ENCODE results near the gene KRTAP12-2. TPM values are rescaled to one million over a fixed set of nuclear protein-coding genes. Genes with fewer than 3 reads are reported as not detected.

KRTAP12-2 gene
- total and polyA plus RNA-seq, 4 donors, result not detected

DNA sequence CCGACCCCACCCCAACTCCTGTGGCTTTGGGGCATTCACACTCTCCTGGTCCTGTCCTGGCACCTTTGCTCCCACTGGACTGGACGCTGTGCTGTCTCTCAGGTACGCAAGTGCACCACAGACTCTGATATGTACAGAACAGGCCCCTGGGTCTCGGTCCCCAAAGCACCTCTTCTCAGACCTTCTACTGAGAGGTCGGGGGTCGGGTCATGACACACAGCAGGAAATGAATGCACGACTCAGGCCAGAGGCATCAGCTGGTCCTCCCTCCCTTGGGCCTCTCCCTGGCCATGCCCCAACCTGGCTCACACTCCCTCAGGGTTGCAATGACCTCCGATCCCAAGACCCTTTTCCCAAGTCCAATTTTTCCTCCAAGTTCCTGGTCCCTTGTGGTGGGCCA lies 28.5 kb upstream of the KRTAP12-2 start:
- Histone ChIP-seq H3K9me3 (ENCODE audit: control insufficient read depth in 4 of 4, low read length in 3 of 4) (peaks cover 0 to 18% (median 2%) of the 10 kb centered on the region in 4 donors), H3K4me1 (ENCODE audit: control insufficient read depth in 4 of 4, insufficient read depth in 4 of 4, low read length in 3 of 4) (no peaks in the 10 kb centered on the region), H3K36me3 (ENCODE audit: control insufficient read depth in 4 of 4, insufficient read depth in 3 of 4, low read depth in 1 of 4, low read length in 3 of 4) (no peaks in the 10 kb centered on the region), H3K4me3 (ENCODE audit: low read depth in 1 of 3, low read length in 3 of 3) (no peak overlapping the region), H3K27me3 (ENCODE audit: control insufficient read depth in 4 of 4, insufficient read depth in 4 of 4, low read length in 3 of 4) (peaks cover 0 to 10% (median 4%) of the 10 kb centered on the region in 4 donors), H3K9ac (ENCODE audit: low read depth in 1 of 2, low read length in 2 of 2) (no peak overlapping the region), H3K27ac (ENCODE audit: low read depth in 1 of 2, low read length in 2 of 2) (no peak overlapping the region)
- no peak for DNase-seq (ENCODE audit: low spot score)
- TF ChIP-seq NR2F2 (IDR thresholded peaks at IDR 0.05), result no peak
- no peak for TF ChIP-seq HNF4G (IDR thresholded peaks at IDR 0.05)
- no peak for TF ChIP-seq CTCF (IDR thresholded peaks at IDR 0.05; ENCODE audit: low read depth, low read length, missing input control)
- TF ChIP-seq RAD21 (IDR thresholded peaks at IDR 0.05), result no peak
- no peak for TF ChIP-seq GABPA (IDR thresholded peaks at IDR 0.05 in 1 of 2, conservative IDR thresholded peaks at IDR 0.05 in 1 of 2)
- no peak for TF ChIP-seq HNF4A (conservative IDR thresholded peaks at IDR 0.05)
- no peak for TF ChIP-seq FOXA1 (IDR thresholded peaks at IDR 0.05)
- no peak for TF ChIP-seq YY1 (IDR thresholded peaks at IDR 0.05)
- TF ChIP-seq EGR1 (IDR thresholded peaks at IDR 0.05; ENCODE audit: low read depth in 2 of 2), result no peak
- no peak for TF ChIP-seq SP1 (IDR thresholded peaks at IDR 0.05)
- TF ChIP-seq FOXA2 (IDR thresholded peaks at IDR 0.05), result no peak
- TF ChIP-seq RXRA (IDR thresholded peaks at IDR 0.05), result no peak
- no peak for TF ChIP-seq JUND (IDR thresholded peaks at IDR 0.05)
- 58% methylated on average over 8 of the region's 8 CpGs for WGBS

DNA sequence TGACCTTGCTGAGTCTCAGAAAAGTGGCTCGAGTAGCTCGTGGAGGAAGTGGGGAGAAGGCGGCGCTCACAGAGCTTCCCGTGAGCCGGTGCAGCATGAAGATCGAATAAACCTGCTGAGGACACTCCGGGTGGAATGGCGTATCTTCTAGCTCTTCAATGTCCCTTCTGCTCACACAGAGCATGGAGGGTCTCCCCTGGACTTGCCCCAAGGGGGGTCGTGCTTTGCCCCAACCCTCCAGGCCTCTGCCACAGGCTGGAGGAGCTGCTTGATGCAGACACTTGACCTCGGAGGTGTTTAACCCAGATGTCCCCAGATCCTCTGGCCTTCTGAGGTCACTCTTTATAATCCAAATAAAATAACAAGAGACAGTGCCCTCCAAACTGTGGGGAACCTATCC lies 28.0 kb upstream of the KRTAP12-2 start:
- no peaks in the 10 kb centered on the region for H3K36me3 ChIP-seq (ENCODE audit: control insufficient read depth in 4 of 4, insufficient read depth in 3 of 4, low read depth in 1 of 4, low read length in 3 of 4)
- TF ChIP-seq NR2F2 (IDR thresholded peaks at IDR 0.05) (no peak), TAF1 (conservative IDR thresholded peaks at IDR 0.05) (no peak), RAD21 (IDR thresholded peaks at IDR 0.05) (no peak), RXRA (IDR thresholded peaks at IDR 0.05) (no peak), JUND (IDR thresholded peaks at IDR 0.05) (no peak), MAX (IDR thresholded peaks at IDR 0.05) (no peak), CTCF (IDR thresholded peaks at IDR 0.05; ENCODE audit: low read depth, low read length, missing input control) (no peak), YY1 (IDR thresholded peaks at IDR 0.05) (no peak), HNF4A (conservative IDR thresholded peaks at IDR 0.05) (no peak), GABPA (IDR thresholded peaks at IDR 0.05 in 1 of 2, conservative IDR thresholded peaks at IDR 0.05 in 1 of 2) (no peak), EGR1 (IDR thresholded peaks at IDR 0.05; ENCODE audit: low read depth in 2 of 2) (no peak), HNF4G (IDR thresholded peaks at IDR 0.05) (no peak), FOXA1 (IDR thresholded peaks at IDR 0.05) (no peak), FOXA2 (IDR thresholded peaks at IDR 0.05) (no peak)
- TF ChIP-seq, protein P1, sequence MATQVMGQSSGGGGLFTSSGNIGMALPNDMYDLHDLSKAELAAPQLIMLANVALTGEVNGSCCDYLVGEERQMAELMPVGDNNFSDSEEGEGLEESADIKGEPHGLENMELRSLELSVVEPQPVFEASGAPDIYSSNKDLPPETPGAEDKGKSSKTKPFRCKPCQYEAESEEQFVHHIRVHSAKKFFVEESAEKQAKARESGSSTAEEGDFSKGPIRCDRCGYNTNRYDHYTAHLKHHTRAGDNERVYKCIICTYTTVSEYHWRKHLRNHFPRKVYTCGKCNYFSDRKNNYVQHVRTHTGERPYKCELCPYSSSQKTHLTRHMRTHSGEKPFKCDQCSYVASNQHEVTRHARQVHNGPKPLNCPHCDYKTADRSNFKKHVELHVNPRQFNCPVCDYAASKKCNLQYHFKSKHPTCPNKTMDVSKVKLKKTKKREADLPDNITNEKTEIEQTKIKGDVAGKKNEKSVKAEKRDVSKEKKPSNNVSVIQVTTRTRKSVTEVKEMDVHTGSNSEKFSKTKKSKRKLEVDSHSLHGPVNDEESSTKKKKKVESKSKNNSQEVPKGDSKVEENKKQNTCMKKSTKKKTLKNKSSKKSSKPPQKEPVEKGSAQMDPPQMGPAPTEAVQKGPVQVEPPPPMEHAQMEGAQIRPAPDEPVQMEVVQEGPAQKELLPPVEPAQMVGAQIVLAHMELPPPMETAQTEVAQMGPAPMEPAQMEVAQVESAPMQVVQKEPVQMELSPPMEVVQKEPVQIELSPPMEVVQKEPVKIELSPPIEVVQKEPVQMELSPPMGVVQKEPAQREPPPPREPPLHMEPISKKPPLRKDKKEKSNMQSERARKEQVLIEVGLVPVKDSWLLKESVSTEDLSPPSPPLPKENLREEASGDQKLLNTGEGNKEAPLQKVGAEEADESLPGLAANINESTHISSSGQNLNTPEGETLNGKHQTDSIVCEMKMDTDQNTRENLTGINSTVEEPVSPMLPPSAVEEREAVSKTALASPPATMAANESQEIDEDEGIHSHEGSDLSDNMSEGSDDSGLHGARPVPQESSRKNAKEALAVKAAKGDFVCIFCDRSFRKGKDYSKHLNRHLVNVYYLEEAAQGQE (IDR thresholded peaks at IDR 0.05), result no peak
- TF ChIP-seq, protein P2, sequence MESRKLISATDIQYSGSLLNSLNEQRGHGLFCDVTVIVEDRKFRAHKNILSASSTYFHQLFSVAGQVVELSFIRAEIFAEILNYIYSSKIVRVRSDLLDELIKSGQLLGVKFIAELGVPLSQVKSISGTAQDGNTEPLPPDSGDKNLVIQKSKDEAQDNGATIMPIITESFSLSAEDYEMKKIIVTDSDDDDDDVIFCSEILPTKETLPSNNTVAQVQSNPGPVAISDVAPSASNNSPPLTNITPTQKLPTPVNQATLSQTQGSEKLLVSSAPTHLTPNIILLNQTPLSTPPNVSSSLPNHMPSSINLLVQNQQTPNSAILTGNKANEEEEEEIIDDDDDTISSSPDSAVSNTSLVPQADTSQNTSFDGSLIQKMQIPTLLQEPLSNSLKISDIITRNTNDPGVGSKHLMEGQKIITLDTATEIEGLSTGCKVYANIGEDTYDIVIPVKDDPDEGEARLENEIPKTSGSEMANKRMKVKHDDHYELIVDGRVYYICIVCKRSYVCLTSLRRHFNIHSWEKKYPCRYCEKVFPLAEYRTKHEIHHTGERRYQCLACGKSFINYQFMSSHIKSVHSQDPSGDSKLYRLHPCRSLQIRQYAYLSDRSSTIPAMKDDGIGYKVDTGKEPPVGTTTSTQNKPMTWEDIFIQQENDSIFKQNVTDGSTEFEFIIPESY (IDR thresholded peaks at IDR 0.05), result no peak
- TF ChIP-seq, protein P3, sequence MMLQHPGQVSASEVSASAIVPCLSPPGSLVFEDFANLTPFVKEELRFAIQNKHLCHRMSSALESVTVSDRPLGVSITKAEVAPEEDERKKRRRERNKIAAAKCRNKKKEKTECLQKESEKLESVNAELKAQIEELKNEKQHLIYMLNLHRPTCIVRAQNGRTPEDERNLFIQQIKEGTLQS (IDR thresholded peaks at IDR 0.05), result no peak
- H3K4me1 ChIP-seq (ENCODE audit: control insufficient read depth in 4 of 4, insufficient read depth in 4 of 4, low read length in 3 of 4), result no peaks in the 10 kb centered on the region
- no peak overlapping the region for H3K27ac ChIP-seq (ENCODE audit: low read depth in 1 of 2, low read length in 2 of 2)
- no peak overlapping the region for H3K9ac ChIP-seq (ENCODE audit: low read depth in 1 of 2, low read length in 2 of 2)
- H3K9me3 ChIP-seq (ENCODE audit: control insufficient read depth in 4 of 4, low read length in 3 of 4), result peaks cover 0 to 18% (median 2%) of the 10 kb centered on the region in 4 donors
- WGBS, result 65% methylated on average over 11 of the region's 11 CpGs
- no peak overlapping the region for H3K4me3 ChIP-seq (ENCODE audit: low read depth in 1 of 3, low read length in 3 of 3)
- DNase-seq (ENCODE audit: low spot score), result peak; percentile 26
- H3K27me3 ChIP-seq (ENCODE audit: control insufficient read depth in 4 of 4, insufficient read depth in 4 of 4, low read length in 3 of 4), result peaks cover 0 to 6% (median 3%) of the 10 kb centered on the region in 4 donors

Measured in liver (tissue), 9 donors.